NCI-H748 treated with DMSO at 0.1 percent for 48 hours (cell line): ENCODE measurements around the gene LENG8.

ENCODE experiments used
- DNase-seq: peaks from one replicate; lab custom pipeline; 2025; lab: John Stamatoyannopoulos, UW

LENG8 gene

GRCh38 chr19:54448774-54449700 lies at the start of gene LENG8:
Gene LENG8, plus strand, starts transcription at chr19:54449199. Its CDS starts 2,146 bp downstream, at chr19:54451345.
- DNase-seq, result peak; percentile 94

- no peak for DNase-seq
These were observed 48.1 kb upstream of the LENG8 start for GRCh38 chr19:54400913-54401312.

DNA sequence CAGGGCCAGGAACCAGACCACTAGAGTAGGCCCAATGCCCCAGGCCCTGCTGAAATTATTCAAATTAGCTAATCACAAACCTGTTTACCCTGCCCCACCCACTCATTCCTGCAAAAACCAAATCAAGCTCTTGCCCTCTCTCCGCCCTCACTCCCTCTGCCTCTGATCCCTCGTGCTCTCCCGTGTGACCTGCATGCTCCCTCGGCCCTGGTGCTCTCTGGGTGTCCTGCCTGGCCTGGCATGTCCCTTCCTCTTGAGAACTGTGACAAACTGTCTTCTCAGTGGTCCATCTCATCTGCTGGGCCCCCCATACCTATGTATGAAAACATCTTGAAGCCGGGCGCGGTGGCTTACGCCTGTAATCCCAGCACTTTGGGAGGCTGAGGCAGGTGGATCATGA lies 45.9 kb upstream of the LENG8 start:
- DNase-seq, result no peak

- no peak for DNase-seq
These were observed 43.4 kb upstream of the LENG8 start for GRCh38 chr19:54405628-54406027.

GRCh38 chr19:54407780-54408179 lies 41.2 kb upstream of the LENG8 start:
- DNase-seq, result no peak

DNA sequence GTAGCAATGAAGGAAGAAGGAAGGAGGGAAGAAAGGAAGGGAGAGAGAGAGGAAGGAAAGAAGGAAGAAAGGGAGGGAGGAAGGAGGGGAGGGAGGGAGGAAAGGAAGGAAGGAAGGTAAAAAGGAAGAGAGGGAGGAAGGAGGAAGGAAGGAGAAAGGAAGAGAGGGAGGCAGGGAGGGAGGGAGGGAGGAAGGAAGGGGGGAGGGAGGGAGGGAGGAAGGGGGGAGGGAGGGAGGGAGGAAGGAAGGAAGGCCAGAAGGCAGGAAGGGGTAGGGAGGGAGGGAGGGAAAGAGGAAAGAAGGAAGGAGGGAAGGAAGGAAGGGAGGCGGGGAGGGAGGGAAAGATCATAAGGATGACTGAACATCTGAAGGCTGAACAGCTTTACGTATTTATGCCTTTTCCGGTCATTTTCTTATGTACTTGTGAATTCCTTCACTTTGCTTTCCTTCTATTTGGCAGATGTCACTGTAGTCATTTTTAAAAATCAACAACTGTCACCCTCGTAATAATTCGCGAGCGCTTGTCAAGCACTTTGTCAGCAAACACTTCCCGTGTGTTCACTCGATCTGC lies 40.5 kb upstream of the LENG8 start:
- no peak for DNase-seq

DNA sequence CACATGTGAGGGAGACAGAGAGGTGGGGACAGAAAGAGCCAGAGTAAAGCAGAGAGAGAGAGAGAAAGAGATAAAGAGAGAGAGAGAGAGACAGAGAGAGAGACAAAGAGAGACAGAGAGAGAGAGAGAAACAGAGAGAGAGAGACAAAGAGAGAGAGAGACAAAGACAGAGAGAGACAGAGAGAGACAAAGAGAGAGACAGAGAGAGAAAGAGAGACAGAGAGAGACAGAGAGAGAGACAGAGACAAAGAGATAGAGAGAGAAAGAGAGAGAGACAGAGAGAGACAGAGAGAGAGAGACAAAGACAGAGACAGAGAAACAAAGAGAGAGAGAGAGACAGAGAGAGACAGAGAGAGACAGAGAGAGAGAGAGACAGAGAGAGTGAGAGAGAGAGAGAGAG lies 38.0 kb upstream of the LENG8 start:
- no peak for DNase-seq

GRCh38 chr19:54412877-54413276 lies 36.1 kb upstream of the LENG8 start:
- no peak for DNase-seq

GRCh38 chr19:54414156-54414555 lies 34.8 kb upstream of the LENG8 start:
- no peak for DNase-seq

DNA sequence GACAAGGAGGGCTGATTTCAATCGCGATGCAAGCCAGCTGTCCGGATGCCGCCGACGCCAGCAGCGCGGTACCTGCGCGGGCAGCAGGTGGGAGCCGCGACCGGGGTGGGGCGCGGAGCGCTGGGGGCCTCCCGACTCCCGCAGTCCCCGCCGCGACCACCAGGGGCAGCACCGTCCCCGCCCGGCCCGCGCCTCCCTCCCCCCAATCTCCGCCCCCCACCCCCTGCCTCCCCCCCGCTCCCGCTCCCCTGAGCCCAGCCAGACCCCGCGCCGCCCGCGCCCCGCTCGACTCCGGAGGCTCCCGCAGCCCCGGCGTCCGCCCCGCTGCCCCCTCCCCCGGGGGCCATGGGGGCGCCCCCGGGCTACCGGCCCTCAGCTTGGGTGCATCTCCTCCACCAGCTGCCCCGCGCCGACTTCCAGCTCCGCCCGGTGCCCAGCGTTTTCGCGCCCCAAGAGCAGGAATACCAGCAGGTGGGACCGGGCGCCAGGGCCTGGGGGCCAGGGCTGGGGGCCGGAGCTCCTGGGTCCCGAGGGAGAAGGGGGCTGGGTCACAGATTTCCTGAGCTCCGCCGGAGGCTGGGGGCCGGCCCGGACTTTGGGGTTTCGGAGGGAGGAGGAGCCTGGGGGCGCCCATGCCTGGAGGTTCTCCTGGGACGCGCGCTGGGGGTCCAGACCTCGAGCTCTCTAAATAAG lies 33.6 kb upstream of the LENG8 start, which contains the start of gene TTYH1:
TSS of gene TTYH1 (plus strand) at position 257 of the 693 bp plus-strand sequence. CDS start at position 346, 89 bp downstream.
- DNase-seq, result no peak

DNA sequence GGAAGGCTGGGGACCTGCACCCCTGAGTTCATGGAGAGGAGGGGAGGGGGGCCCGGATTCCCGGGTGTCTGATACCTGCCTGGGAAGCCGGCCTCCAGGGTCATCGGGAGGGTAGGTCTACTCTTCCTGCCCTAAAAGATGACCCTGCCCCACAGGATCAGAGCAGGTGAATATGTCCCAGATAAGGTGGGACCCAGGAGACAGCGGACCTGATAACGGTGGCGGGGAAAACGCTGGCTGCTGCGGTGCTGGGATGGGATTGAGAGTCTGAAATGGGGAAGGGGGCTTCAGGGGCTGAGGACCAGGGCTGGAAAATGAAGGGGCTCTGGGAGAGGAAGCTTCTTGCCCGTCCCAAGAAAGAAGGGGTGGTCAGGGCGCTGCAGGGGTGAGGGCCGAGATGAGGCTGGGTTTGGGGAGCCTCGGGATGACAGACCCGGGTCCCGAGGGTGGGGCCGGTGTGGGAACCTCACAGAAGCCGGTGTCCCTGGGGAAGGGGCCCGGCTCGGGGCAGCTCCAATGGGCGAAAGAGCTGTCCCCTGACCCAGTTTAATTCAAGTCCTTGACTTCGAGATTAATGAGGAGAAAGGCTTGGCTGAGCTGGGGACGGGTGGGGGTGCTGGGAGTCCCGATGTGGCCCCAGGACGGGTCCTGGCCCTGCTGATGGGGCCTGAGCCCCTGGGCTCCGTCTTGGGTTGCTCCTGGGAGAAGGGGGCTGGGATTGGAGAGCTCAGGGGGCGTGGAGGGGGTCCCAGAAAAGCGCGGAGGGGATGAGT lies 32.9 kb upstream of the LENG8 start:
- DNase-seq, result no peak

- no peak for DNase-seq
These were observed 32.1 kb upstream of the LENG8 start for GRCh38 chr19:54416695-54417491.

DNA sequence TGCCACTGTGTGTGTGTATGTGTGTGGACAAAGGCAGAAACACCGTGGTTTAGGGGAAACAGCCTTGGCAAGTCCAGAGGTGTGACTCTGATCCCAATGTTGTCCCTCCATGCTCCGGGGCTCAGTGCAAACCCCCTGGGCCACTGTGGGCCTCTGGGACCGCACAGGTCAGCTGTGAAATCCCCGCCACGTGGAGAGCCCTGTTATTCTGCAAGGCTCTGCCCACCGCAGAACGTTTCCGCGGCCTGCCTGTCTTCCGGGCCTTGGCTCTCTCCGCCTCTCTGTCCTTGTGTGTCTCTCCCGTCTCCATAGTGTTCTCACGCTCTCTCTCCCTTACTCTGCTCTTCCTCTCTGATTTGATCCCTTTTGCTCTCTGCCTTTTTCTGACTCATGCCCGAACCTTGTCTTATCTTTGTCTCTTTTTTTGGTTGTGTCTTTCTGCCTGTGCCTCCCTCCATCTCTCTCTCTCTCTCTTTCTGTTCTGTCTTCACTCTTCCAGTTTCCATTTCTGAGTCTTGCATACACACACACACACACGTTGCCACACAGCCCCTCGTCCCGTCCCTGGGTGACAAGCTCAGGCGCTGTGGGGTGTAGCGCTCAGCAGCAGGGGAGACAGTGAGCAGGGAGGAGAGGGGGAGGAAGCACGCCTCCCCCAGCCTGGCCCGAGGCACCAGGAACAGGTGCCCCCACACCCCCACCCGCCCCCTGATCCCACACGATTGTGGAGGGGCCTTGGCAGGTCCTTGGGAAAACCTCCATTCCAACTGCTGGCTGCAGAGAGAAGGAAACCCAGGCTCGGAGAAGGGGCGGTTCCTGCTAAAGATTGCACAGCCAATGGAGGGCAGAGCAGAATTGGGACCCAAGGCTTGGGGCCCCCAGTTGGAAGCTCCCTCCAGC lies 30.7 kb upstream of the LENG8 start:
- DNase-seq, result no peak

GRCh38 chr19:54418930-54419800 lies 29.8 kb upstream of the LENG8 start:
- no peak for DNase-seq

DNA sequence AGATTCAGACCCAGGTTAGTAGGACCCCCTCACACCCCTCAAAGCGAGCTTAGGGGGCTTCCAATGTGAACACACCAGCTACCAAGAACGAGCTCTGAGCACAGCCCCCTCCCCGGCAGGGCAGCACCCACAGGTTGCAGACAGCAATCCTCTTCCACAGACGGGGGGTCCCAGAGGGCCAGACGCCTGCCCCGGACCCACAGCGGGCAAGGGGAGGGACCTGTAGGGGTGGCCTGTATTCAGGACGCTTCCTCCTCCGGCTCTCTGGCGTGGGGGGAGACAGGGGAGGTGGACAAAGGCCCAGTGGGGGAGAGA lies 29.0 kb upstream of the LENG8 start:
- DNase-seq, result no peak

DNA sequence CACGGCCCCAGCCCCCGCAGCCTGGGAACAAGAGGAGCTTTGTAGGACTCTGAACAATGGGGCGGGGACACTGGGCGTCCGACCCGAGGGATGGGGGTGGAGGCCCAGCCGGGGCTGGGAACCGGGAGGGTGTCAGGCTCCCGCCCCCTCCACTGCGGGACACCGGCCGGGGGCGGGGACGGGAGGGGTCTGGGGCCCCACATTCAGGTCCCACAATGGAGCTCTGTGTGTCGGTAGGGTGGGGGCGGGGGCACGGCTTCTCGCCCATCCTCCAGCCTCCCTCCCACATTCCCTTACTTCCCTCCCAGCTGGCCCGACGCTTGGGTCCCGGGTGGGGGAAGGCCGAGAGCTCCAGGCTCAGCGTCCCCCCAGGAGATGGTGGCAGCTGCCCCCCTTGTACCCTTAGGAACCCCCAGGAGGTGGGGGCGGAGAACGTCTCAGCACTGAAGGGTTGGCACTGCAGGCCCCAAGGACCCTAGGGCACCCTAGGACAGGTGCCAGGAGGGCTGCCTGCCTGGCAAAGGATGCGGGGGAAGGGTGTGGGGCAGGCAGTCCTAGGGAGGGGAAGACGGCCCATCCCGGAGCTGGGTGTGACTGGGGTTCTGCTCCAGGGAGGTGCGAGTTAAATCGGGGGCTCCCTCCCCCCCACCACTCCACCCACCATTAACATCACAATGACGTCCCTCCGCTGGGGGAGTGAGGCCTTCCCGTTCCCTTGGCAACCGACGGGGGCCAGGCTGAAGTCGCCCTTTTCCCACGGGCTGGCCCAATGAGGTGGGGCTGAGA lies 28.4 kb upstream of the LENG8 start:
- no peak for DNase-seq

GRCh38 chr19:54421169-54421516 lies 27.9 kb upstream of the LENG8 start:
- no peak for DNase-seq

DNA sequence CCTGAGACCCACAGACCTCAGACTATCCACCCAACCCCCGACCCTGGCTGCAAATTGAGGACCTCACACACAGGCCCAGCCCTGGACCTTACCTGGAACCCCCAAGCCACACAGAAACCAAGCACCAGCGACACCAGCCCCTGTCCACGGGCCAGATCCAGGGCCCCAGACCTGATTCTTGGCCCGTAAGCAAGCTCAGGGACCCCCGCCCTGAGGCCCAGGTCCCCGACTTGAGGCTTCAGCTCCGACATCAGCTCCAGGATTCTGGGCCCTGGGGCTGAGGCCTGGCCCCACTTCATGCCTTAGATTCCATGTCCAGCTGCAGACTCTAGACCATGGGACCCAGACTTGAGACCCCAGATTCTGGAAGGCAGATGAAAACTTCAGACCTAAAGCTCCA lies 27.5 kb upstream of the LENG8 start:
- DNase-seq, result no peak

- no peak for DNase-seq
These were observed 26.9 kb upstream of the LENG8 start for GRCh38 chr19:54422136-54422535.
